NB4 (cell line): ENCODE results near the gene ESYT2.

Experiments
- DNase-seq: peaks from one replicate; pipeline ENCODE4 v3.0.0; 2010; ENCODE audit warnings: low read depth
- H3K4me3 ChIP-seq: one replicate; pipeline ENCODE4 v1.5.1; 2011; ENCODE audit warnings: mild to moderate bottlenecking, low read depth, low read length, moderate library complexity
- CTCF ChIP-seq: IDR thresholded peaks from one replicate; pipeline ENCODE4 v1.5.1; 2012; ENCODE audit warnings: low read depth, low read length
- MYC ChIP-seq: IDR thresholded peaks from 2 replicates; pipeline ENCODE4 v1.6.1; 2011; ENCODE audit warnings: low read depth, low read length
- POLR2A ChIP-seq: IDR thresholded peaks from 2 replicates; pipeline ENCODE4 v1.6.1; 2011; ENCODE audit warnings: mild to moderate bottlenecking; ENCODE audit not compliant: insufficient read length; ENCODE audit errors: extremely low read depth
- TF ChIP-seq, protein P1 (sequence below): IDR thresholded peaks from 2 replicates; pipeline ENCODE4 v1.6.1; 2011; ENCODE audit warnings: low read depth, low read length

Gene ESYT2

GRCh38 chr7:158747408-158747807 lies 81.9 kb downstream of the ESYT2 start:
- no peak overlapping the region for H3K4me3 ChIP-seq
- TF ChIP-seq, protein P1, sequence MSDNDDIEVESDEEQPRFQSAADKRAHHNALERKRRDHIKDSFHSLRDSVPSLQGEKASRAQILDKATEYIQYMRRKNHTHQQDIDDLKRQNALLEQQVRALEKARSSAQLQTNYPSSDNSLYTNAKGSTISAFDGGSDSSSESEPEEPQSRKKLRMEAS = no peak
- TF ChIP-seq MYC = no peak
- no peak for TF ChIP-seq CTCF
- TF ChIP-seq POLR2A = no peak
- no peak for DNase-seq

DNA sequence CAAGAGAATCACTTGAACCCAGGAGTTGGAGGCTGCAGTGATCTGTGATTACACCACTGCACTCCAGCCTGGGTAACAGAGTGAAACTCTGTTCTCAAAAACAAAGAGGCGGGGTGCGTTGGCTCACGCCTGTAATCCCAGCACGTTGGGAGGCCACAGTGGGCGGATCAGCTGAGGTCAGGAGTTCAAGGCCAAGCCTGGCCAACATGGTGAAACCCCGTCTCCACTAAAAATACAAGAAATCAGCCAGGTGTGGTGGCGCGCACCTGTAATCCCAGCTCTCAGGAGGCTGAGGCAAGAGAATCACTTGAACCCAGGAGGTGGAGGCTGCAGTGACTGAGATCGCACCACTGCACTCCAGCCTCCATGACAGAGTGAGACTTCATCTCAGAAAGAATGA lies 82.4 kb downstream of the ESYT2 start:
- DNase-seq = no peak
- no peak overlapping the region for H3K4me3 ChIP-seq
- TF ChIP-seq CTCF = no peak
- TF ChIP-seq, protein P1 = no peak
- no peak for TF ChIP-seq MYC
- no peak for TF ChIP-seq POLR2A

- TF ChIP-seq MYC (no peak), POLR2A (no peak)
- no peak overlapping the region for H3K4me3 ChIP-seq
- DNase-seq = no peak
Measured at GRCh38 chr7:158745057-158745715, 84.1 kb downstream of the ESYT2 start.

- no peak for TF ChIP-seq MYC
- no peak for TF ChIP-seq CTCF
- TF ChIP-seq POLR2A = no peak
- TF ChIP-seq, protein P1 = no peak
Measured at GRCh38 chr7:158744070-158744469, 85.2 kb downstream of the ESYT2 start.

DNA sequence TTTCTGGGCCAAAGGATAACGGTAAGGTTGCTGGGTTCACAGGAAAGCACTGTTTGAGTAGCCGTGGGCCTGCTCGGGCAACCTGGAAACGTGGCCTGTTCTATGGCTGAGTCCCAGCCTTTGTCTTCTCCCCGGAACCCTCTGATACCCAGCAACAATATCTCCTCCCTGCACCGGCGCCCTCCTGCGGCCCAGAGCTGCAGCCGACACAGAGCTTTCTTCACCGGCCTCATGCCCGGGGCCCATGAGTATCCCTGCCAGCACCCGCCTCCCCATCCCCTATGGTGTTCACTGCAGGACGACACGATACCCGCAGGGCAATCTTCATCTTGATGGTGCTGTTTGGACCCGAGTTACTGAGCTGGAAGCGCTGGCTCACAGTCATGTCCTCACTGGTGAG lies 86.1 kb downstream of the ESYT2 start:
- DNase-seq = no peak
- no peak overlapping the region for H3K4me3 ChIP-seq
- TF ChIP-seq, protein P1 = no peak
- TF ChIP-seq POLR2A = no peak
- no peak for TF ChIP-seq MYC
- no peak for TF ChIP-seq CTCF

More at GRCh38 chr7:158744070-158744469, 85.2 kb downstream of the ESYT2 start:
- DNase-seq = no peak
- H3K4me3 ChIP-seq = no peak overlapping the region

- TF ChIP-seq, protein P1 = no peak
- TF ChIP-seq POLR2A (no peak), CTCF (no peak), MYC (no peak)
- H3K4me3 ChIP-seq = no peak overlapping the region
- no peak for DNase-seq
Measured at GRCh38 chr7:158742065-158742821, 87.1 kb downstream of the ESYT2 start.
